Adrenal gland (tissue), 5 donors: ENCODE measurements around the gene RRP1.

Experiments
- CTCF ChIP-seq, 6 experiments: fragments of 450-650 bp in 4 of 6; fragments of 200-600 bp in 2 of 6; sonication (generic) in 1 of 6; IDR thresholded peaks; 1 replicate in 5 of 6; 2 replicates in 1 of 6; pipeline versions ENCODE4 v1.5.1 to v1.8.0; 2016 to 2021; ENCODE audit warnings: antibody characterized with exemption in 6 of 6, mild to moderate bottlenecking in 2 of 6, moderate library complexity in 1 of 6
- POLR2A ChIP-seq, 2 donors: fragments of 450-650 bp; IDR thresholded peaks; one replicate each; pipeline ENCODE4 v1.6.1; 2017; ENCODE audit warnings: antibody characterized with exemption in 2 of 2, mild to moderate bottlenecking in 2 of 2, moderate library complexity in 1 of 2
- donor health status: DM: no; HTN: no; CAD: no.

GRCh38 chr21:43850728-43851295, 61.4 kb downstream of the RRP1 start:
- TF ChIP-seq CTCF (IDR thresholded peaks at IDR 0.05) (no peak), POLR2A (IDR thresholded peaks at IDR 0.05) (no peak)
